NCI-H128 (cell line): ENCODE measurements around the gene IFNL4.

Experiments
- DNase-seq: peaks from one replicate; lab custom pipeline; 2025; ENCODE audit not compliant: unreplicated experiment; lab: John Stamatoyannopoulos, UW

Gene IFNL4

GRCh38 chr19:39196320-39196719, 52.3 kb downstream of the IFNL4 start:
- no peak for DNase-seq
